Measurements from ENCODE around the gene XPNPEP1.

Gene XPNPEP1

GRCh38 chr10:109946680-109947079 is 23.4 kb upstream of the XPNPEP1 start:
- Histone ChIP-seq H3K4me2 (ENCODE audit: low read depth, low read length, poor library complexity, severe bottlenecking) (no peak overlapping the region), H3K9ac (ENCODE audit: low read length) (no peak overlapping the region), H3F3A (ENCODE audit: insufficient read depth) (no peaks in the 10 kb centered on the region), H2AFZ (ENCODE audit: low read depth, low read length, severe bottlenecking) (no peak overlapping the region), H3K79me2 (ENCODE audit: insufficient read depth, low read length) (no peaks in the 10 kb centered on the region), H3K36me3 (ENCODE audit: low read length) (no peaks in the 10 kb centered on the region), H3K27ac (ENCODE audit: low read depth, low read length) (no peak overlapping the region), H3K27me3 (ENCODE audit: low read length) (no peaks in the 10 kb centered on the region), H3K9me3 (ENCODE audit: insufficient read depth, low read length) (no peaks in the 10 kb centered on the region), H4K20me1 (ENCODE audit: low read depth, low read length) (no peaks in the 10 kb centered on the region), H3K9me2 (replicated peaks; ENCODE audit: insufficient read depth, low read length) (no peaks in the 10 kb centered on the region), H3K4me3 (ENCODE audit: insufficient read depth, low read length, poor library complexity, severe bottlenecking) (no peak overlapping the region)
- no peak for TF ChIP-seq CTCF (IDR thresholded peaks at IDR 0.05; ENCODE audit: insufficient read depth, low read length, poor library complexity, severe bottlenecking)
- no peak for TF ChIP-seq EZH2phosphoT487 (conservative IDR thresholded peaks at IDR 0.05; ENCODE audit: low read length)

GRCh38 chr10:109945473-109946177 is 22.3 kb upstream of the XPNPEP1 start:
- no peaks in the 10 kb centered on the region for H3K27me3 ChIP-seq (ENCODE audit: low read length)
- no peak overlapping the region for H3K9ac ChIP-seq (ENCODE audit: low read length)
- H3K36me3 ChIP-seq (ENCODE audit: low read length), result no peaks in the 10 kb centered on the region
- H3F3A ChIP-seq (ENCODE audit: insufficient read depth), result no peaks in the 10 kb centered on the region
- no peaks in the 10 kb centered on the region for H3K9me2 ChIP-seq (replicated peaks; ENCODE audit: insufficient read depth, low read length)
- no peak overlapping the region for H3K27ac ChIP-seq (ENCODE audit: low read depth, low read length)
- no peaks in the 10 kb centered on the region for H3K79me2 ChIP-seq (ENCODE audit: insufficient read depth, low read length)
- TF ChIP-seq CTCF (IDR thresholded peaks at IDR 0.05; ENCODE audit: insufficient read depth, low read length, poor library complexity, severe bottlenecking), result no peak
- TF ChIP-seq EZH2phosphoT487 (conservative IDR thresholded peaks at IDR 0.05; ENCODE audit: low read length), result no peak
- no peaks in the 10 kb centered on the region for H3K9me3 ChIP-seq (ENCODE audit: insufficient read depth, low read length)
- no peak overlapping the region for H3K4me2 ChIP-seq (ENCODE audit: low read depth, low read length, poor library complexity, severe bottlenecking)
- H3K4me3 ChIP-seq (ENCODE audit: insufficient read depth, low read length, poor library complexity, severe bottlenecking), result no peak overlapping the region
- no peak overlapping the region for H2AFZ ChIP-seq (ENCODE audit: low read depth, low read length, severe bottlenecking)
- H4K20me1 ChIP-seq (ENCODE audit: low read depth, low read length), result no peaks in the 10 kb centered on the region

- Histone ChIP-seq H3K9me2 (replicated peaks; ENCODE audit: insufficient read depth, low read length) (no peaks in the 10 kb centered on the region), H3K79me2 (ENCODE audit: insufficient read depth, low read length) (no peaks in the 10 kb centered on the region), H3K4me2 (ENCODE audit: low read depth, low read length, poor library complexity, severe bottlenecking) (no peak overlapping the region), H3K36me3 (ENCODE audit: low read length) (no peaks in the 10 kb centered on the region), H4K20me1 (ENCODE audit: low read depth, low read length) (no peaks in the 10 kb centered on the region), H3K27me3 (ENCODE audit: low read length) (no peaks in the 10 kb centered on the region), H3K9ac (ENCODE audit: low read length) (no peak overlapping the region), H3K27ac (ENCODE audit: low read depth, low read length) (no peak overlapping the region), H3K9me3 (ENCODE audit: insufficient read depth, low read length) (no peaks in the 10 kb centered on the region), H3K4me3 (ENCODE audit: insufficient read depth, low read length, poor library complexity, severe bottlenecking) (no peak overlapping the region), H3F3A (ENCODE audit: insufficient read depth) (no peaks in the 10 kb centered on the region), H2AFZ (ENCODE audit: low read depth, low read length, severe bottlenecking) (no peak overlapping the region)
- TF ChIP-seq EZH2phosphoT487 (conservative IDR thresholded peaks at IDR 0.05; ENCODE audit: low read length) (no peak), CTCF (IDR thresholded peaks at IDR 0.05; ENCODE audit: insufficient read depth, low read length, poor library complexity, severe bottlenecking) (no peak)
Observed at GRCh38 chr10:109944613-109945012, 21.3 kb upstream of the XPNPEP1 start.

Data from SU-DHL-6 (cell line).